KMS-11 (cell line): Measurements from ENCODE around the gene GRAMD1C.

Source experiments
- H2AFZ ChIP-seq: fragments of 200-600 bp; sonication (generic); 2 replicates; pipeline ENCODE4 v1.6.1; 2016; ENCODE audit warnings: antibody characterized with exemption, mixed run types, low read depth
- H3K27ac ChIP-seq: fragments of 200-600 bp; sonication (generic); 2 replicates; pipeline ENCODE4 v1.6.1; 2016; ENCODE audit warnings: mild to moderate bottlenecking, mixed run types
- H3K27me3 ChIP-seq: fragments of 200-600 bp; sonication (generic); 2 replicates; pipeline ENCODE4 v1.6.1; 2017; ENCODE audit warnings: mild to moderate bottlenecking, low read depth, mixed run types, moderate library complexity; ENCODE audit not compliant: insufficient read depth
- H3K36me3 ChIP-seq: fragments of 200-600 bp; sonication (generic); 2 replicates; pipeline ENCODE4 v1.6.1; 2017; ENCODE audit warnings: mild to moderate bottlenecking, mixed run types; ENCODE audit not compliant: insufficient read depth
- H3K4me1 ChIP-seq: fragments of 200-600 bp; sonication (generic); 2 replicates; pipeline ENCODE4 v1.6.1; 2016; ENCODE audit warnings: mild to moderate bottlenecking, low read depth, mixed run types; ENCODE audit not compliant: poor library complexity, severe bottlenecking
- H3K4me2 ChIP-seq: fragments of 200-600 bp; sonication (generic); 2 replicates; pipeline ENCODE4 v1.7.0; 2016; ENCODE audit warnings: mild to moderate bottlenecking, mixed run types
- H3K4me3 ChIP-seq: fragments of 200-600 bp; sonication (generic); IDR thresholded peaks from 2 replicates; pipeline ENCODE4 v1.6.1; 2017; ENCODE audit warnings: low read depth, low read length, mixed read lengths; ENCODE audit not compliant: insufficient read depth
- H3K79me2 ChIP-seq: fragments of 200-600 bp; sonication (generic); 2 replicates; pipeline ENCODE4 v1.6.1; 2016; ENCODE audit warnings: low read depth, mixed run types; ENCODE audit not compliant: insufficient read depth
- H3K9ac ChIP-seq: fragments of 200-600 bp; sonication (generic); 2 replicates; pipeline ENCODE4 v1.6.1; 2016; ENCODE audit warnings: mild to moderate bottlenecking, mixed run types
- H4K20me1 ChIP-seq: fragments of 200-600 bp; sonication (generic); 2 replicates; pipeline ENCODE4 v1.6.1; 2016; ENCODE audit warnings: mild to moderate bottlenecking, mixed run types; ENCODE audit not compliant: insufficient read depth
- CTCF ChIP-seq: fragments of 200-600 bp; sonication (generic); conservative IDR thresholded peaks from 2 replicates; pipeline ENCODE4 v1.6.1; 2017; ENCODE audit warnings: low read depth, mild to moderate bottlenecking, antibody characterized with exemption, low read length, moderate library complexity, mixed read lengths

GRAMD1C gene

GRCh38 chr3:113838631-113839209 lies at the start of gene GRAMD1C:
GRAMD1C (plus strand) TSS chr3:113838788; CDS start chr3:113838910, 122 bp downstream.
- peak within 1 kb of the TSS; percentile 59 for H3K4me2 ChIP-seq
- H3K9ac ChIP-seq, result peak within 1 kb of the TSS; percentile 15; the same call in 1 of the 2 replicates
- H3K79me2 ChIP-seq, result no peaks in the 10 kb centered on the region
- H3K27me3 ChIP-seq, result no peaks in the 10 kb centered on the region
- H3K36me3 ChIP-seq, result no peaks in the 10 kb centered on the region
- H3K27ac ChIP-seq, result no peak within 1 kb of the TSS
- peak; percentile 84 for TF ChIP-seq CTCF
- H3K4me3 ChIP-seq, result peak within 1 kb of the TSS; percentile 67
- H4K20me1 ChIP-seq, result no peaks in the 10 kb centered on the region
- H3K4me1 ChIP-seq, result peaks cover 4% of the 10 kb centered on the region
- H2AFZ ChIP-seq, result peak within 1 kb of the TSS; percentile 94

- H3K4me3 ChIP-seq, result no peak overlapping the region
- no peaks in the 10 kb centered on the region; the same call in 1 of the 2 replicates for H3K36me3 ChIP-seq
- no peak overlapping the region for H2AFZ ChIP-seq
- H4K20me1 ChIP-seq, result no peaks in the 10 kb centered on the region
- no peak overlapping the region for H3K4me2 ChIP-seq
- no peak overlapping the region for H3K9ac ChIP-seq
- H3K79me2 ChIP-seq, result no peaks in the 10 kb centered on the region
- TF ChIP-seq CTCF, result no peak
- H3K27me3 ChIP-seq, result no peaks in the 10 kb centered on the region
- H3K27ac ChIP-seq, result no peak overlapping the region
- no peaks in the 10 kb centered on the region for H3K4me1 ChIP-seq
These were observed 47.2 kb upstream of the GRAMD1C start for GRCh38 chr3:113791381-113791780.

- no peaks in the 10 kb centered on the region for H3K79me2 ChIP-seq
- no peak overlapping the region for H3K4me3 ChIP-seq
- no peaks in the 10 kb centered on the region for H3K27me3 ChIP-seq
- no peak overlapping the region for H3K27ac ChIP-seq
- no peaks in the 10 kb centered on the region for H3K36me3 ChIP-seq
- no peak overlapping the region for H3K9ac ChIP-seq
- TF ChIP-seq CTCF, result no peak
- H3K4me1 ChIP-seq, result no peaks in the 10 kb centered on the region
- H2AFZ ChIP-seq, result no peak overlapping the region
- no peaks in the 10 kb centered on the region for H4K20me1 ChIP-seq
- no peak overlapping the region for H3K4me2 ChIP-seq
These were observed 44.1 kb upstream of the GRAMD1C start for GRCh38 chr3:113794526-113794925.

GRCh38 chr3:113795693-113796092 lies 42.9 kb upstream of the GRAMD1C start:
- TF ChIP-seq CTCF, result no peak
- no peaks in the 10 kb centered on the region for H4K20me1 ChIP-seq
- no peak overlapping the region for H3K4me2 ChIP-seq
- no peaks in the 10 kb centered on the region for H3K4me1 ChIP-seq
- no peak overlapping the region for H2AFZ ChIP-seq
- H3K79me2 ChIP-seq, result no peaks in the 10 kb centered on the region
- no peak overlapping the region for H3K27ac ChIP-seq
- H3K36me3 ChIP-seq, result no peaks in the 10 kb centered on the region
- H3K4me3 ChIP-seq, result no peak overlapping the region
- H3K9ac ChIP-seq, result no peak overlapping the region
- H3K27me3 ChIP-seq, result no peaks in the 10 kb centered on the region
